Measurements from ENCODE around the gene EHD3.

GRCh38 chr2:31267437-31268120, 33.6 kb downstream of the EHD3 start:
- TF ChIP-seq CTCF (IDR thresholded peaks at IDR 0.05; ENCODE audit: insufficient read depth, low read length), result no peak
- no peak for TF ChIP-seq GABPA (IDR thresholded peaks at IDR 0.05; ENCODE audit: low read depth)
- TF ChIP-seq POLR2AphosphoS5 (IDR thresholded peaks at IDR 0.05; ENCODE audit: low read depth), result no peak
- TF ChIP-seq REST (IDR thresholded peaks at IDR 0.05; ENCODE audit: insufficient replicate concordance, low read depth), result no peak
- no peak for TF ChIP-seq SPI1 (IDR thresholded peaks at IDR 0.05; ENCODE audit: borderline replicate concordance, low read depth)
